ENCODE data around the gene CATSPERZ.

DNA sequence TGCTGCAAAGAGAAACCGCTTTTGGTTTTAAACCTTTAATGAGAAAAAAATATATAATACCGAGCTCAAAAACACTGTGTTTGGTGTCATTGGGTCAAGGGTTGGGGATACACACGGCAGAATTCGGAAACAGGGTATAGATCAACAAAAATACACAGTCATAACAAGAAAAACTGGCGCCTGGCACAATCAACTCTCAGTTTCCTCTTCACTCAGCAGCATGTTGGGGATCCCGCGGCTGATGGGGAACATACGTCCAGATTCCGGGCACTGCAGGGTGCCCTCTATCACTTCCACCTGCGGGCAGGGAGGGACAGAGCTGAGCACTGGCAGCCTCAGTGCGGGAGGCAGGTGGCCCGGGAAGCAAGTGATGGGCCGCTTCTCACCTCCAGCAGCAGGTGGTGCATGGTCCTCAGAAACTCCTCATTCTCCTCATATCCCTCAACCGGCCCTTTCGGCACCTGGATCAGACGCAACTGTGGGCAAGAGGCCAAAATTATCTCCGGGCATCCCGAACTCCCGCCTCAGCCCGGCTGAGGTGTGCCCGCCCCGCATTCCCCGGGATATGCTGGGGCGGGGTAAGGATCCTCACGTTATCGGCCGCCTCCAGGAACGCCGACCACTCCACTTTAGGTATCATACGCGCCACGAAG is 16.6 kb downstream of the CATSPERZ start:
- TF ChIP-seq, protein P1, sequence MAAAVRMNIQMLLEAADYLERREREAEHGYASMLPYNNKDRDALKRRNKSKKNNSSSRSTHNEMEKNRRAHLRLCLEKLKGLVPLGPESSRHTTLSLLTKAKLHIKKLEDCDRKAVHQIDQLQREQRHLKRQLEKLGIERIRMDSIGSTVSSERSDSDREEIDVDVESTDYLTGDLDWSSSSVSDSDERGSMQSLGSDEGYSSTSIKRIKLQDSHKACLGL (CRISPR knock-in tag; IDR thresholded peaks at IDR 0.05; ENCODE audit: borderline replicate concordance, poor library complexity, severe bottlenecking) = no peak
- TF ChIP-seq RBBP5 (IDR thresholded peaks at IDR 0.05; ENCODE audit: borderline replicate concordance, insufficient read depth, low read length, poor library complexity, severe bottlenecking) (no peak), TBL1XR1 (IDR thresholded peaks at IDR 0.05; ENCODE audit: low read length in 2 of 2) (no peak), ZNF263 (CRISPR knock-in tag; IDR thresholded peaks at IDR 0.05; ENCODE audit: borderline replicate concordance) (no peak), SP2 (IDR thresholded peaks at IDR 0.05; ENCODE audit: extremely low read depth, low read depth, low read length, poor library complexity, severe bottlenecking) (no peak)
- TF ChIP-seq, protein P2, sequence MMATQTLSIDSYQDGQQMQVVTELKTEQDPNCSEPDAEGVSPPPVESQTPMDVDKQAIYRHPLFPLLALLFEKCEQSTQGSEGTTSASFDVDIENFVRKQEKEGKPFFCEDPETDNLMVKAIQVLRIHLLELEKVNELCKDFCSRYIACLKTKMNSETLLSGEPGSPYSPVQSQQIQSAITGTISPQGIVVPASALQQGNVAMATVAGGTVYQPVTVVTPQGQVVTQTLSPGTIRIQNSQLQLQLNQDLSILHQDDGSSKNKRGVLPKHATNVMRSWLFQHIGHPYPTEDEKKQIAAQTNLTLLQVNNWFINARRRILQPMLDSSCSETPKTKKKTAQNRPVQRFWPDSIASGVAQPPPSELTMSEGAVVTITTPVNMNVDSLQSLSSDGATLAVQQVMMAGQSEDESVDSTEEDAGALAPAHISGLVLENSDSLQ (IDR thresholded peaks at IDR 0.05) = no peak
- TF ChIP-seq, protein P3, sequence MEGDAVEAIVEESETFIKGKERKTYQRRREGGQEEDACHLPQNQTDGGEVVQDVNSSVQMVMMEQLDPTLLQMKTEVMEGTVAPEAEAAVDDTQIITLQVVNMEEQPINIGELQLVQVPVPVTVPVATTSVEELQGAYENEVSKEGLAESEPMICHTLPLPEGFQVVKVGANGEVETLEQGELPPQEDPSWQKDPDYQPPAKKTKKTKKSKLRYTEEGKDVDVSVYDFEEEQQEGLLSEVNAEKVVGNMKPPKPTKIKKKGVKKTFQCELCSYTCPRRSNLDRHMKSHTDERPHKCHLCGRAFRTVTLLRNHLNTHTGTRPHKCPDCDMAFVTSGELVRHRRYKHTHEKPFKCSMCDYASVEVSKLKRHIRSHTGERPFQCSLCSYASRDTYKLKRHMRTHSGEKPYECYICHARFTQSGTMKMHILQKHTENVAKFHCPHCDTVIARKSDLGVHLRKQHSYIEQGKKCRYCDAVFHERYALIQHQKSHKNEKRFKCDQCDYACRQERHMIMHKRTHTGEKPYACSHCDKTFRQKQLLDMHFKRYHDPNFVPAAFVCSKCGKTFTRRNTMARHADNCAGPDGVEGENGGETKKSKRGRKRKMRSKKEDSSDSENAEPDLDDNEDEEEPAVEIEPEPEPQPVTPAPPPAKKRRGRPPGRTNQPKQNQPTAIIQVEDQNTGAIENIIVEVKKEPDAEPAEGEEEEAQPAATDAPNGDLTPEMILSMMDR (IDR thresholded peaks at IDR 0.05 in 2 of 3, conservative IDR thresholded peaks at IDR 0.05 in 1 of 3; ENCODE audit: insufficient read depth in 2 of 3, low read depth in 1 of 3, low read length in 3 of 3) = peak; percentile 29 to 48 (median 38); a peak in 4 of 6 replicates
- TF ChIP-seq, protein P4, sequence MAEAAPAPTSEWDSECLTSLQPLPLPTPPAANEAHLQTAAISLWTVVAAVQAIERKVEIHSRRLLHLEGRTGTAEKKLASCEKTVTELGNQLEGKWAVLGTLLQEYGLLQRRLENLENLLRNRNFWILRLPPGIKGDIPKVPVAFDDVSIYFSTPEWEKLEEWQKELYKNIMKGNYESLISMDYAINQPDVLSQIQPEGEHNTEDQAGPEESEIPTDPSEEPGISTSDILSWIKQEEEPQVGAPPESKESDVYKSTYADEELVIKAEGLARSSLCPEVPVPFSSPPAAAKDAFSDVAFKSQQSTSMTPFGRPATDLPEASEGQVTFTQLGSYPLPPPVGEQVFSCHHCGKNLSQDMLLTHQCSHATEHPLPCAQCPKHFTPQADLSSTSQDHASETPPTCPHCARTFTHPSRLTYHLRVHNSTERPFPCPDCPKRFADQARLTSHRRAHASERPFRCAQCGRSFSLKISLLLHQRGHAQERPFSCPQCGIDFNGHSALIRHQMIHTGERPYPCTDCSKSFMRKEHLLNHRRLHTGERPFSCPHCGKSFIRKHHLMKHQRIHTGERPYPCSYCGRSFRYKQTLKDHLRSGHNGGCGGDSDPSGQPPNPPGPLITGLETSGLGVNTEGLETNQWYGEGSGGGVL (CRISPR knock-in tag; IDR thresholded peaks at IDR 0.05) = no peak
